Endodermal cell (in vitro differentiated cells): ENCODE measurements around the gene ZBTB7C. TPM values are rescaled to one million over a fixed set of nuclear protein-coding genes. Genes with fewer than 3 reads are reported as not detected.

Experiments used
- DNase-seq: peaks from one replicate; pipeline ENCODE4 v3.0.0-alpha.2; 2017
- H3K27ac ChIP-seq: 2 replicates; pipeline ENCODE4 v1.5.1; 2013; ENCODE audit warnings: mild to moderate bottlenecking, low read depth, low read length, moderate library complexity
- H3K27me3 ChIP-seq: 2 replicates; pipeline ENCODE4 v1.6.1; 2013; ENCODE audit warnings: mild to moderate bottlenecking, low read length, moderate library complexity; ENCODE audit not compliant: insufficient read depth, control insufficient read depth, poor library complexity, severe bottlenecking
- H3K36me3 ChIP-seq: 2 replicates; pipeline ENCODE4 v1.7.0; 2013; ENCODE audit warnings: mild to moderate bottlenecking, low read length, moderate library complexity; ENCODE audit not compliant: control insufficient read depth, insufficient read depth
- H3K4me1 ChIP-seq: one replicate; pipeline ENCODE4 v1.7.0; 2013; ENCODE audit warnings: low read length; ENCODE audit not compliant: control insufficient read depth, insufficient read depth
- H3K4me3 ChIP-seq: 2 replicates; pipeline ENCODE4 v1.5.1; 2013; ENCODE audit warnings: mild to moderate bottlenecking, low read length, moderate library complexity
- H3K9ac ChIP-seq: 2 replicates; pipeline ENCODE4 v1.6.1; 2013; ENCODE audit warnings: mild to moderate bottlenecking, low read length, moderate library complexity; ENCODE audit not compliant: poor library complexity, severe bottlenecking; ENCODE audit errors: extremely low read depth
- H3K9me3 ChIP-seq: 2 replicates; pipeline ENCODE4 v1.6.1; 2013; ENCODE audit warnings: mild to moderate bottlenecking, low read length, moderate library complexity; ENCODE audit not compliant: control insufficient read depth
- H3K27ac Mint-ChIP-seq: 2 replicates; pipeline ENCODE4 v1.8.0; 2020; ENCODE audit warnings: mixed read lengths
- H3K27me3 Mint-ChIP-seq: 2 replicates; pipeline ENCODE4 v1.8.0; 2021; ENCODE audit warnings: mild to moderate bottlenecking, mixed read lengths; ENCODE audit not compliant: insufficient read depth
- H3K36me3 Mint-ChIP-seq: 2 replicates; pipeline ENCODE4 v1.8.0; 2020; ENCODE audit warnings: low read depth, mixed read lengths
- H3K4me1 Mint-ChIP-seq: 2 replicates; pipeline ENCODE4 v1.8.0; 2020; ENCODE audit warnings: mixed read lengths
- H3K4me3 Mint-ChIP-seq: 2 replicates; pipeline ENCODE4 v1.8.0; 2020; ENCODE audit warnings: mild to moderate bottlenecking, moderate library complexity, mixed read lengths
- H3K9me3 Mint-ChIP-seq: 2 replicates; pipeline ENCODE4 v1.8.0; 2020; ENCODE audit warnings: mild to moderate bottlenecking, mixed read lengths
- CTCF ChIP-seq: fragments of 200-600 bp; sonication (generic); conservative IDR thresholded peaks from 2 replicates; pipeline ENCODE4 v1.5.0; 2021; ENCODE audit warnings: antibody characterized with exemption, mild to moderate bottlenecking
- WGBS, 2 experiments: methylation state at CpG; one replicate each; pipeline versions ENCODE4 v1.1.5 to v1.1.7; 2013; ENCODE audit warnings: missing lambda C conversion rate in 2 of 2, mixed read lengths in 1 of 2; ENCODE audit not compliant: insufficient coverage in 1 of 2, insufficient read length in 1 of 2; 5-methylcytosine and 5-hydroxymethylcytosine counted together
- total RNA-seq, 2 donors: library from RNA; stranded (reverse); fragmentation: NEBNext Ultra II Directional in 1 of 2; extraction: Animal tissue kit (Norgen Biotek cat#: 25700) in 1 of 2; gene quantifications; 2 replicates in 1 of 2; 3 replicates in 1 of 2; pipeline ENCODE4 v1.2.1, GENCODE V29; 2021

Gene ZBTB7C
- total RNA-seq, 2 donors from 2014 or later: 0.31 to 0.62 TPM

GRCh38 chr18:48027401-48027963, 381.7 kb downstream of the ZBTB7C start:
- no peaks in the 10 kb centered on the region for H3K36me3 Mint-ChIP-seq
- TF ChIP-seq CTCF: no peak
- no peaks in the 10 kb centered on the region for H3K36me3 ChIP-seq
- H3K9me3 ChIP-seq: no peaks in the 10 kb centered on the region
- no peaks in the 10 kb centered on the region for H3K4me1 ChIP-seq
- 52% methylated on average over 5 to 7 of the region's 7 CpGs for WGBS, 2 experiments
- no peak overlapping the region for H3K4me3 Mint-ChIP-seq
- H3K9me3 Mint-ChIP-seq: no peaks in the 10 kb centered on the region
- H3K27ac Mint-ChIP-seq: peak overlapping the region; percentile 28
- H3K27me3 Mint-ChIP-seq: no peaks in the 10 kb centered on the region
- no peak overlapping the region for H3K4me3 ChIP-seq
- no peak overlapping the region for H3K9ac ChIP-seq
- peaks cover 8% of the 10 kb centered on the region for H3K4me1 Mint-ChIP-seq
- DNase-seq: no peak
- no peak overlapping the region for H3K27ac ChIP-seq
- no peaks in the 10 kb centered on the region for H3K27me3 ChIP-seq

GRCh38 chr18:48026216-48026615, 383.0 kb downstream of the ZBTB7C start:
- no peaks in the 10 kb centered on the region for H3K4me1 ChIP-seq
- WGBS, 2 experiments: 92 to 95% methylated on average over 6 to 8 of the region's 8 CpGs
- H3K4me3 Mint-ChIP-seq: no peak overlapping the region

GRCh38 chr18:48024881-48025660, 384.1 kb downstream of the ZBTB7C start:
- no peak overlapping the region for H3K9ac ChIP-seq

More at GRCh38 chr18:48026216-48026615, 383.0 kb downstream of the ZBTB7C start:
- no peaks in the 10 kb centered on the region for H3K9me3 ChIP-seq
- H3K9ac ChIP-seq: no peak overlapping the region
- peaks cover 11% of the 10 kb centered on the region for H3K4me1 Mint-ChIP-seq
- no peak for DNase-seq
- H3K27me3 ChIP-seq: no peaks in the 10 kb centered on the region
- no peaks in the 10 kb centered on the region for H3K36me3 Mint-ChIP-seq
- H3K4me3 ChIP-seq: no peak overlapping the region
- H3K27ac Mint-ChIP-seq: no peak overlapping the region
- no peaks in the 10 kb centered on the region for H3K36me3 ChIP-seq
- TF ChIP-seq CTCF: no peak
- H3K27me3 Mint-ChIP-seq: no peaks in the 10 kb centered on the region
- H3K9me3 Mint-ChIP-seq: no peaks in the 10 kb centered on the region
- no peak overlapping the region for H3K27ac ChIP-seq

More at GRCh38 chr18:48024881-48025660, 384.1 kb downstream of the ZBTB7C start:
- 86 to 88% methylated on average over 6 to 7 of the region's 7 CpGs for WGBS, 2 experiments
- Histone ChIP-seq H3K4me3 (no peak overlapping the region), H3K9me3 (no peaks in the 10 kb centered on the region), H3K36me3 (no peaks in the 10 kb centered on the region), H3K4me1 (no peaks in the 10 kb centered on the region), H3K27ac (no peak overlapping the region), H3K27me3 (no peaks in the 10 kb centered on the region)
- Mint-ChIP-seq H3K36me3 (no peaks in the 10 kb centered on the region), H3K4me3 (no peak overlapping the region), H3K9me3 (no peaks in the 10 kb centered on the region), H3K27ac (no peak overlapping the region), H3K4me1 (peaks cover 11% of the 10 kb centered on the region), H3K27me3 (no peaks in the 10 kb centered on the region)
- DNase-seq: no peak
- TF ChIP-seq CTCF: peak; percentile 22
